ENCODE data around the gene MEGF9. TPM values are rescaled to one million over a fixed set of nuclear protein-coding genes. Genes with fewer than 3 reads are reported as not detected.

Gene MEGF9
- total and polyA plus RNA-seq, 2 of the 13 experiments (the other 11 are each of a cell fraction or from before 2014, with no cell fraction given) = 3.1 to 3.3 TPM

DNA sequence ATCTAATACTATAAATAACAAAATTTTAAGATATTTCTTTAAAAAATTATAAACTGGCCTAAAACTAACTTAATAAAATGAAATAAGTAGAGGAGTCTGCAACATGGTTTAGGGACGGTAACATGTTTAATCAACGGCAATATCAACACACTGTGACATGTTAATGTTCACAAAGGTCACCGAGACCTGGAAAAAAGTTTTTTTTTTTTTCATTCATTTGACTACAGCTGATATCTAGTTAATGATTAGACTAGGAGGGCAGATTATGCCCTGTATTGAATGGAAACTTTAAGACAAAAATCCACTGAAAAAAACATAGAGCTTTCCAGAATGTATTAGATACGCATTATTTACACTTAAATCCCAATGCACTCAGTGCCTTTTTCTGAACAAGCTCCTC is 67.3 kb downstream of the MEGF9 start (continued):
- TF ChIP-seq ATF7 (IDR thresholded peaks at IDR 0.05) (no peak), ATF7 (CRISPR knock-in tag; IDR thresholded peaks at IDR 0.05) (no peak), FOSL2 (CRISPR knock-in tag; IDR thresholded peaks at IDR 0.05) (no peak), HNF4A (CRISPR knock-in tag; IDR thresholded peaks at IDR 0.05) (no peak), AHR (CRISPR knock-in tag; IDR thresholded peaks at IDR 0.05) (no peak), EED (CRISPR knock-in tag; IDR thresholded peaks at IDR 0.05) (no peak), JUND (CRISPR knock-in tag; IDR thresholded peaks at IDR 0.05) (no peak), MBD4 (IDR thresholded peaks at IDR 0.05; ENCODE audit: borderline replicate concordance, low read length) (no peak), ZNF10 (CRISPR knock-in tag; IDR thresholded peaks at IDR 0.05; ENCODE audit: borderline replicate concordance, low read depth) (no peak), ZNF720 (CRISPR knock-in tag; IDR thresholded peaks at IDR 0.05) (no peak), GATAD2A (CRISPR knock-in tag; IDR thresholded peaks at IDR 0.05) (0 out of 2 replicates have a peak, but pooled peaks have one; percentile 21), SCMH1 (CRISPR knock-in tag; IDR thresholded peaks at IDR 0.05; ENCODE audit: borderline replicate concordance) (no peak), ZNF225 (CRISPR knock-in tag; IDR thresholded peaks at IDR 0.05) (no peak), ZNF615 (CRISPR knock-in tag; IDR thresholded peaks at IDR 0.05; ENCODE audit: borderline replicate concordance) (no peak), ZNF17 (CRISPR knock-in tag; IDR thresholded peaks at IDR 0.05) (no peak), SAP130 (CRISPR knock-in tag; IDR thresholded peaks at IDR 0.05; ENCODE audit: low read depth) (0 out of 2 replicates have a peak, but pooled peaks have one; percentile 18), HNRNPUL1 (IDR thresholded peaks at IDR 0.05; ENCODE audit: low read depth, low read length) (peak; percentile 78; the same call in 1 of the 2 replicates), RXRA (CRISPR knock-in tag; IDR thresholded peaks at IDR 0.05) (no peak), KLF11 (CRISPR knock-in tag; IDR thresholded peaks at IDR 0.05) (no peak), CENPT (CRISPR knock-in tag; IDR thresholded peaks at IDR 0.05; ENCODE audit: low read depth) (no peak), SRSF9 (IDR thresholded peaks at IDR 0.05; ENCODE audit: borderline replicate concordance, insufficient read depth, low read depth, low read length, poor library complexity, severe bottlenecking) (no peak), KLF16 (CRISPR knock-in tag; IDR thresholded peaks at IDR 0.05) (no peak), ZNF160 (CRISPR knock-in tag; IDR thresholded peaks at IDR 0.05) (no peak), MAFK (conservative IDR thresholded peaks at IDR 0.05 in 1 of 2, IDR thresholded peaks at IDR 0.05 in 1 of 2; ENCODE audit: low read length in 2 of 2) (no peak), RBM22 (optimal IDR thresholded peaks at IDR 0.05; ENCODE audit: low read length) (no peak), ZNF264 (CRISPR knock-in tag; IDR thresholded peaks at IDR 0.05) (no peak)
- TF ChIP-seq, protein P1, sequence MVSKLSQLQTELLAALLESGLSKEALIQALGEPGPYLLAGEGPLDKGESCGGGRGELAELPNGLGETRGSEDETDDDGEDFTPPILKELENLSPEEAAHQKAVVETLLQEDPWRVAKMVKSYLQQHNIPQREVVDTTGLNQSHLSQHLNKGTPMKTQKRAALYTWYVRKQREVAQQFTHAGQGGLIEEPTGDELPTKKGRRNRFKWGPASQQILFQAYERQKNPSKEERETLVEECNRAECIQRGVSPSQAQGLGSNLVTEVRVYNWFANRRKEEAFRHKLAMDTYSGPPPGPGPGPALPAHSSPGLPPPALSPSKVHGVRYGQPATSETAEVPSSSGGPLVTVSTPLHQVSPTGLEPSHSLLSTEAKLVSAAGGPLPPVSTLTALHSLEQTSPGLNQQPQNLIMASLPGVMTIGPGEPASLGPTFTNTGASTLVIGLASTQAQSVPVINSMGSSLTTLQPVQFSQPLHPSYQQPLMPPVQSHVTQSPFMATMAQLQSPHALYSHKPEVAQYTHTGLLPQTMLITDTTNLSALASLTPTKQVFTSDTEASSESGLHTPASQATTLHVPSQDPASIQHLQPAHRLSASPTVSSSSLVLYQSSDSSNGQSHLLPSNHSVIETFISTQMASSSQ (IDR thresholded peaks at IDR 0.05; ENCODE audit: low read depth) = peak; percentile 87
- TF ChIP-seq, protein P1 (CRISPR knock-in tag; IDR thresholded peaks at IDR 0.05; ENCODE audit: borderline replicate concordance) = peak; percentile 50; the same call in 1 of the 2 replicates
